ENCODE data around the gene DPYD.

DNA sequence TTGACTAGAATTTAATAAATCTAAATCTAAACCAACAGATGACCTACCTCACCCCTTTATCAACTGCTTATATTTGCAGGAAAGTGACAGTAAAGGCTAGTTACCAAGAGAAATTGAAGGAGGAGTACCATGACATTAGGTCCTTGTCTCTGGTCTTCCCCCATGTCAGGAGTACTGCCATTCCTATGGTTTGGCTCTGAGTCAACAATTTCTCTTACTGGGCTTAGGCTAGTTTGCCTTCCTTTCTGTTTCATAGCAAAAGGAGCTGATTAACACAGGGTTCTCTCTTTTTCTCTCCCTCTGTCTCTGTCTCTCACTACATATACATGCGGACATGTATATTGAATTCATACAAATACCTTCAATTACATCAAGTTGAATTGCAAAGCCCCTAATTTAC is 579.9 kb downstream of the DPYD start:
- TF ChIP-seq FOXK2 (IDR thresholded peaks at IDR 0.05) (no peak), FOXA1 (IDR thresholded peaks at IDR 0.05) (no peak), FOXM1 (IDR thresholded peaks at IDR 0.05; ENCODE audit: borderline replicate concordance) (no peak), ELF4 (IDR thresholded peaks at IDR 0.05) (no peak), HDGF (IDR thresholded peaks at IDR 0.05; ENCODE audit: borderline replicate concordance) (no peak), SUZ12 (IDR thresholded peaks at IDR 0.05) (no peak), NFRKB (IDR thresholded peaks at IDR 0.05) (no peak)

Data from HEK293T (cell line).